ENCODE data around the gene DAZAP1. TPM values are rescaled to one million over a fixed set of nuclear protein-coding genes. Genes with fewer than 3 reads are reported as not detected.

The DAZAP1 gene
- total RNA-seq, 1 donor = 61.7 TPM

DNA sequence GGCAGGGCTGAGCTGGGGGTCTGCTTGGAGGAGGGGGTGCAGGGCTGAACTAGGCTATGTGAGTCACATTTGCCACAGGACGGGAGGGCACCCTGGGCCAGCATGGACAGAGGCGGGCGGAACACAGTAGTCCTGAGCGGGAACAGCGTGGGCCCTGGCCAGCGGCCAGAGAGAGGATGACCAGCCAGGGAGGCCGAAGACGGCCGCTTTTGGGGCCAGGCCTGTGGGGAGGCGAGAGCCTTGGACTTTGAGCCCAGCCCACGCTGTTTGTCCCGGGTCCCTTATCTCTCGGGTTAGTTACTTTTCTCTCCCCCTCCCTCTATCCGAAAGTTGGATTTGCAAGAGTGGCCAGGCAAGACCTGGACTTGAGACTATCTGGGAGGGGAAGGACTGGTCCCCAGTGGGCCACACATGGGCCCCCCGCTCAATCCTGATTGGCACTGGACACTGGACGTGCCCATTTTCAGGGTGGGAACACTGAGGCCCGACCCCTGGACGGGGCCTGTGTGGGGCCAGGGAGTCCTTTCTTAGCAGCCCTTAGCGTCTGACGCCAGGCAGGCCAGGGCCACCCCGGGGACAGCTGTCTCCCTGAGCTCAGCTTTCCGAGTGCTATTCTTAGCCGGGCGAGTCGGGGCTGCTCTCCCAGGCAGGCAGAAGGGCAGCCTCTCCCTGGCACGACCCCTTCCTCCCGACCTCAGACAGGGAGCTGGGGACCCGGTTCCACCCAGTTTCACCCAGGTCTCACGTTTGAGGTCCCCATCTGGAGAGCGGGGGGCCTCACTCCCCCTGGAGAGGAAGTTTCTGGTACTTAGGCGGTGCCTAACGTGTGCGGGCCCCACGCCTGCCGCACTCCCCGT lies 6.9 kb upstream of the DAZAP1 start:
- H3K4me3 ChIP-seq (ENCODE audit: low read depth, low read length) = peak overlapping the region; percentile 66
- TF ChIP-seq CTCF (IDR thresholded peaks at IDR 0.05; ENCODE audit: insufficient read depth, low read depth, low read length) = no peak
- DNase-seq (ENCODE audit: low read depth) = no peak

GRCh38 chr19:1401138-1401888 lies 6.1 kb upstream of the DAZAP1 start, which contains the start of gene GAMT:
Gene GAMT (minus strand): TSS chr19:1401542. CDS start chr19:1401476, 66 bp downstream.
- peak within 1 kb of the TSS; percentile 66 for H3K4me3 ChIP-seq (ENCODE audit: low read depth, low read length)
- no peak for DNase-seq (ENCODE audit: low read depth)
- TF ChIP-seq CTCF (IDR thresholded peaks at IDR 0.05; ENCODE audit: insufficient read depth, low read depth, low read length) = peak; percentile 23

DNA sequence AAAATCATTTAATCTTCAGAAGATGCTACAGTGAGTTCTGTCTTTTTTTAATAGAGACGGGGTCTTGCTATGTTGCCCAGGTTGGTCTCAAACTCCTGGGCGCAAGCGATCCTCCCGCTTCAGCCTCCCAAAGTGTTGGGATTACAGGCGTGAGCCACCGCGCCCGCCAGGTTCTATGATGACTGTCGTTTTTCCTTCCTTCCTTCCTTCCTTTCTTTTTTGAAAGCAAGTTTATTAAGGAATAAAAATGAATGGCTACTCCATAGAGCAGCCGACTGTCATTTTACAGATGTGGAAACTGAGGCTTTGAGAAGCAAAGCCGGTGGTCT lies 5.5 kb upstream of the DAZAP1 start:
- no peak for DNase-seq (ENCODE audit: low read depth)
- H3K4me3 ChIP-seq (ENCODE audit: low read depth, low read length) = peak overlapping the region; percentile 66
- TF ChIP-seq CTCF (IDR thresholded peaks at IDR 0.05; ENCODE audit: insufficient read depth, low read depth, low read length) = no peak

DNA sequence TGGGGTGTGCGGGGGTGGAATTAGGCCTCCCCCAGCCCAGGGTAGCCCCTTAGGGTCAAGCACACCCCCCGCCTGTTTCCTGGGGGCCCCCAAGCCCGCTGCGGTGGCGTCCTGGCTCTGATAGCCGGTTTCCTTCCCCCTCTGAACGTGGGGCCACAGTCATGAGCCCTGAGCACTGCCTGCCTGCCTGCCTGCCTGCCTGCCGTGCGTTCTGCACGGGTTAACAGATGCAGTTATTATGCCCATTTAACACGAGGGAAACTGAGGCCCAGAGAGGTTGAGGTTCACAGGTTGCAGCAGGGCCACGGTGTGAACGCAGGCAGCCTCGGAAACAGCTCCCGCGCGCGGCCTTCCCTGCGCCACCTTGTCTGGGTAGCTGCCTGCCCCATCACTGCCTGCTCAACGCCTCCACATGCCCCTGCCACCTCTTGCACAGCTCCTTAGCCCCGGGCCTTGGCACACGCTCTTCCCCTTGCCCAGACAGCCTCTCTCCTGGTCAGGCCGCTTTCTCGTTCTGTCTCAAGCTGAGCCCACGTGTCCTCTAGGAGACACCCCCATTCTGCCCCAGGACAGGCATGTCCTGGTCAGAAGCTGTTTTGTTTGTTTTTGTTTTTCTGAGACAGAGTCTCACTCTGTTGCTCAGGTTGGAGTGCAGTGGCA lies 4.8 kb upstream of the DAZAP1 start:
- H3K4me3 ChIP-seq (ENCODE audit: low read depth, low read length) = no peak overlapping the region
- no peak for DNase-seq (ENCODE audit: low read depth)
- TF ChIP-seq CTCF (IDR thresholded peaks at IDR 0.05; ENCODE audit: insufficient read depth, low read depth, low read length) = no peak

DNA sequence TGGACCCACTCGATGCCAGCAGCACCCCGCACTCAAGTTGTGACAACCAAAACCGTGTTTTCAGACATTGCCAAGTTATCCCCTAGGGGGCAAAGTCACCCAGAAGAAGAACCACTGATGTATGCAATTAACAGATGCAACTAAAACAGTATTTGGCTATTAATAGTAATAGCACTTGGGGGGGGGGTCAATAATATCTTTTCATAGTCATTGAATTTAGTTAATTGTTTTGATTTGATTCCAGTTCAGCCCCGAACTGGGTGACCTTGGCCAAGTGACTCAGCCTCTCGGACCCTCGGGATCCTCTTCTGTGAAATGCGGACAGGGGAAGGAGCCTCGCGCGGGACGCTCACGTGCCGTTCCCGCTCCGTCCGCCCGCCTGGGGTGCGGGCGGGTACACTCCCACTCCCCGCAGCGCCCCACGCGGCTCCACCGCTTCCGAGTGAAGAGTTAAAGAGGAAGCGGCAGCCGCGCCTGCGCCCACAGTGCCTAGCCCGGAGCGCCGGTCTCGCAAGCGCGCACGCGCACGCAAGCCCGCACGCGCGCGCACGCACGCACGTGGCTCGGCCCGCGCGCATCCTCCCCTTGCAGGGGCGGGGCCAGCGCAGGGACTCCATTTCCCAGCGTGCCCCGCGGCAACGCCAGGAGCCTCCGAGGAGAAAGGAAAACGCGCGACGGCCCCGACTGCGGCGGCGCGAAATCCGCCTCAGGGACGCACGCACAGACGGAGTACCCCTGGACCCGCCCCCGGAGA lies 435 bp upstream of the DAZAP1 start:
- H3K4me3 ChIP-seq (ENCODE audit: low read depth, low read length) = peak overlapping the region; percentile 72
- DNase-seq (ENCODE audit: low read depth) = peak; percentile 99
- TF ChIP-seq CTCF (IDR thresholded peaks at IDR 0.05; ENCODE audit: insufficient read depth, low read depth, low read length) = peak; percentile 57
